Ovary (tissue), 3 donors: ENCODE measurements around the gene ELF5.

Experiments
- CTCF ChIP-seq, 3 donors: fragments of 450-650 bp in 2 of 3; fragments of 200-600 bp in 1 of 3; IDR thresholded peaks; one replicate each; pipeline versions ENCODE4 v1.5.1 to v1.8.0; 2016 to 2022; ENCODE audit warnings: antibody characterized with exemption in 3 of 3, mild to moderate bottlenecking in 1 of 3
- POLR2A ChIP-seq: fragments of 450-650 bp; IDR thresholded peaks from one replicate; pipeline ENCODE4 v1.6.1; 2017; ENCODE audit warnings: antibody characterized with exemption, mild to moderate bottlenecking, moderate library complexity
- donor health status: DM: no; HTN: no; CAD: no.

- TF ChIP-seq CTCF (IDR thresholded peaks at IDR 0.05) (no peak), POLR2A (no peak)
These were observed 66.5 kb downstream of the ELF5 start for GRCh38 chr11:34447044-34447443.
